ENCODE measurements around the gene PTPRM.

Gene PTPRM

DNA sequence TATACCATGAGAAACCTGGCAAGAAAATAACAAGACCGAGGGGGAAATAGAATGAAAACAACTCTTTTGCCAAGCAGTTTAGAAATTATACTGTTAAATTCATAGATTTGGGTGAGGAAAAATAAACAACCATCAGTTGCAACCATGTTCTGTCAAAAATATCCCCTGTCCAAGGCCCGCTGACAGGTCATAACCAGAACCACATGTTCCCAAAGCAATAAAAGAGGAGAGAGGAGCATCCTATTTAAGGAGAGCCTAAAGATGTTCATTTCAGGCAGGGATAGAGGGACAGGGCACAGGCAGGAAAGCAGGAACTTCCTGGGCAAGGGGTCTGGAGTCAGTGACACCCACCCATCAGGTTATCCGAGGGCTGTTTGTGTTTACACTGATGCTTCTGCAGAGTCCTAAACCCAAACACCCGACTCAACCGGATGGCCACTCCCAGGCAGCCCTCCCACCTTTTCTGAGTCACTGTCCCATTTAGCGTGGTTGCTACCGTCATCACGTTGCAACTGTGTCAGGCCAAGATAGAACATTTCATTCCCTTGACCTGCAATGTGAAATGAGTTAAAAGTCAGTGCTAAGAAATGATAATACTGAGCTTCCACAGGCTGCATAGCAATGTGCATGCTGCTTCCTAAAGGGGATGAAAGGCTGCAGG is 573.9 kb downstream of the PTPRM start:
- DNase-seq, result no peak

DNA sequence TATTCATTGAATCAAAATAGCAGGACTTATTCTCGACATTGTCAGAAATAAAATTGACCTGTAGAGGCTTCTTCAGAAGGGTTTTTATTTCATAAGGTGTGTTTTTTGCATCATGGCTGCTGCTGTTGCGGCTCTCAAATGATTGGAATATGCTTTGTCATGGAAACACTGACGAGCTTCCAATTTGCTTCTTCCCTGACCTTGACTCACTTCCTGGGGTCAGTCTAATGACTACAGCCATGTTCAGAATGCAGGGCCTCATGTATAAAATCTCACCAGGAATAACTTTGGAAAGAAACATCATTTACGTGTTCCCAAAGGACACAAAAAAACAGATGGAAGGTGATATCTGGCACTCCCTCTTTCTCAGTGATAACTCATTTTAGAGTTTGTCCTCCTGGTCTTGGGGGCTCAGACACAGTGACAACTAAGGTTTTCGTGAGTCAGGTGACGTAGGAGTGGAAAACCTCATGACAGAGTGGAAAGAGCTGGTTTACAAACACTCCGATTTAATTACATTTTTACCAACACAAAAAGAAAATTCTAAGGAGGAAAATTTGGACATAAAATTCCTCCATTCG is 575.1 kb downstream of the PTPRM start:
- no peak for DNase-seq

DNA sequence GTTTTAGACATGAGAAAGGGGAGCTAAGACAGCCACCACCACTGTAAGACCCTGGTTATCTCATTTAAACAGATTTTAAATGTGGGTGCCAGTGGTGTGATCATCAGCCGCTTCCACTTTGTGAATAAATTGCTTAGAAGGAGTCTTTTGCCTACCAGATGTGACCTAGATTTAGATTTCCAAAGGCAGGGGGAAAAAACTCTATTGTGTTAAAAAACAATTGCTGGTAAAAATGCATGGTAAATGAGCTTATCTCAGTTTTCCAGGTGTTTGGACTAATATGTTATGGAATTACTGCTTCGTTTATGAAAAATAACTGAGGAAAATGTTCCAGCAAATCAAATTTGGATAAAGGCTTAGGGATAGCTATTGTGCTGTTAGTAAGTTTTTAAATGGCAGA is 575.8 kb downstream of the PTPRM start:
- no peak for DNase-seq

DNA sequence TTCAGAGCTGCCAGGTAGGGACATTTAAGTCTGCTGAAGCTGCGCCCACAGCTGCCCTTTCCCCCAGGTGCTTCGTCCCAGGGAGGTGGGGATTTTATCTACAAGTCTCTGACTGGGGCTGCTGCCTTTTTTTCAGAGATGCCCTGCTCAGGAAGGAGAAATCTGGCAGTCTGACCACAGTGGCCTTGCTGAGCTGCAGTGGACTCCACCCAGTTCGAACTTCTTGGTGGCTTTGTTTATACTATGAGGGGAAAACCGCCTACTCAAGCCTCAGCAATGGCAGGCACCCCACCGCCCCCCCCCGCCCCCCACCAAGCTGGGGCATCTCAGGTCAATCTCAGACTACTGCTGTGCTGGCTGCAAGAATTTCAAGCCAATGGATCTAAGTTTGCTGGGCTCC is 584.1 kb downstream of the PTPRM start:
- no peak for DNase-seq

DNA sequence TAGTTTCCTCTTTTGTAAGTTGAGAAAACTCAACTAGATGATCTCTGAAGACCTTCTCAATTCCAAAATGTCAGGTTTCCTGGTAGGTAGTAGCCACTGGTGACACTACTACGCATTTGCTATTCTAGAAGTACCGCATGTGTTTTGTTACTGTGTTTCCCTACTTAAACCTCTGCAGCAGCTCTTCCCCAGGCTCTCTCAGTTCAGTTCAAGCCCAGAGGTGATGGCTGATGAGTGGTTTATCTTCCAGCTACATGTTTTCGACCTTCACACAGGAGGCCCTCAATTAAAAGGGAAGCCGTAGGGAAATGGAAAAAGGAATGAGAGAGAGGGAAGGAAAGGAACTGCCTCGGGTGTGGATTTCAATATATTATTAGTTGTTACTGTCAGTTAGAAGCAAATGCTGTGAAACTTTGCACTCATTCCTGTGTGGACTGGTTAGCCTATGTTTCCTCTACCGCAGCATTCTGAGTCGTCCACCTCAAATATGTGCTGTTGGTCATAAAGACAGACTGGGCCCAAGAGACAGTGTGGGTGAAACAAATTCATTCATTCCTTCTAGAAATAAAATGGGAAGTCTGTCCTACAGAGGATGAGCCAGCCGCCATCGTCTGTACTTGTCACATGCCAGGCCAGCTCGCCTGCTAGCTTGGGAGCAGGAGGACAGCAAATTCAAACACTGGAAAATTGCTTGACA is 586.9 kb downstream of the PTPRM start:
- no peak for DNase-seq

DNA sequence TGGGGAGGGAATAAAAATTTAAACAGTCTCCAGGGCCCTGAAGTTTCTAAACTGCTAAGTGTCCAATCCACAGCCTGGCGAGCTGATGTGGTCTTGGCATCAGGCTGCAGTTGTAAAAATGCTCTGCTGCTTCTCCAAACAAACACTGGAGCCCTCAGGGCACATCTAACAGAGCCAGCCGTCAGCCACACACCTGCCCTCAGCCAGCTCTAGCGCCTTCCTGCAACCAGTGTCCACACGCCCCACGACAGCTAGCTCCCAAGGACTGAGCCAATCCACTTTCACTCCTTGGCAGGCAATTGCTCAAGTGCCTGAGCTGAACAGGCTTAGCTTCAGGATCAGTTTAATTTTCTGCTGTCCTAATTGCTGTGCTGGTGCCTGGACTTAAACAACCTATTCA is 595.7 kb downstream of the PTPRM start:
- no peak for DNase-seq

DNA sequence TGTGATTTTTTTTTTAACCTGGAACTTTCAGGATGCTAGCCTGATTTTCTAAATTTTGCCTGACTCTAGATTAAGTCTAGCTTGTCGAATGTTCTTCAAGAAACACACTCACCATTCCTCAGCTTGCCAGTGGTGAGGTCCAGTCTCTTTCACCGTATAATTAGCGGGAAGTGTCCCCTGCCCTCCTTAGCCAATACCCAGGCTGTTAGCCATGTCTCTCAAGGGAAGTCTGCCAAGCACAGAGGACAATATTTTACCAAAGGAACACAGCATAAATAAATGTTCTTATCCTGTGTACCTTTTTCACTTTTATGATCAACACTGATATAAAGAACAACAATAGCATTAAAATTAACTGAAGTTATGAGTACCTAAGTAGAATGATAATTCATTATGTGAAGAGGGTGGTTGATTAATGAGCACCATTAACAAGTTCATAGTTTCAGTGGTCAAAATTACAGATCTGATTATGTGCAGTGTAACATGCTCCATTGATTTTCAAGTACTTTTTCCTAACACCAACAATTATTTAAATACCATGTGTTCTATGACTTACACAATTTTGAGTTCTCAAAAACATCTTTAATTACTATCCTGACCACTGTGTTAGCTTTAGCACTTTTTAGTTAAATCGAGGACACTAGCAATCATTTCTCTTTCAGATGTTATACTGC is 596.3 kb downstream of the PTPRM start:
- DNase-seq, result no peak

DNA sequence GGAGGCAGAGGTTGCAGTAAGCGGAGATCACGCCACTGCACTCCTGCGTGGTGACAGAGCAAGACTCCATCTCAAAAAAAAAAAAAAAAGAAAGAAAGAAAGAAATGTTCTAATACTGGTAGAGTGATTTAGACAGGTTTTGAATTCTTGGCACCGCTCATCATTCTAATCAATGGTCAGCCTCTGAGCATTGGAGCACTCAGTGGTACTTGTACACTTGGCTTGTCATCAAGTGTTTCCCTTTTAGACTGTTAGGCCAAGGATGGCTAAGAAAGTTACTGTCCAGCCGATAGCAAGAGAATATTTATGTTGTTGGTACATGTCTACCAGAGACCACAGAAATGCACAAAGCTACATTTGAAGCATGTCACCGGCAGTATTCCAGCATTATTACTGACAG is 598.0 kb downstream of the PTPRM start:
- DNase-seq, result no peak

DNA sequence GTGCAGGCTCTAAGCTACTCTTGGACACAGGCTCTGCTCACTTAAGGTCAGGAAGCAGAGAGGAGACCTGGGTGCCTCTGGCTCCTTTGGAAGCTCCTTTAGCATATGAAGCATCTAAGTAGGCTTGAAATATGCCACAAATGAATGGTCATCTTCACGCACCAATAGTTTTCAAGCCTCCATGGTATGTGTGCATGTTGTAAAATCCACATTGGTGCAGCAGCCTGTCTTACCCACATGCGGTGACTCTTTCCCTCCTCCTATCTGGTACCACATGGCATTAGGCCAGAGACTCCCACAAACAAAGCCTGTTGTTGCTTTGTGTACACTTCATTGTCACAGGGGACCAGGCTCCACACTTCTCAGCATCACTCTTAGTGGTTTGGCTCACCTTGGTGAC is 599.9 kb downstream of the PTPRM start:
- no peak for DNase-seq

DNA sequence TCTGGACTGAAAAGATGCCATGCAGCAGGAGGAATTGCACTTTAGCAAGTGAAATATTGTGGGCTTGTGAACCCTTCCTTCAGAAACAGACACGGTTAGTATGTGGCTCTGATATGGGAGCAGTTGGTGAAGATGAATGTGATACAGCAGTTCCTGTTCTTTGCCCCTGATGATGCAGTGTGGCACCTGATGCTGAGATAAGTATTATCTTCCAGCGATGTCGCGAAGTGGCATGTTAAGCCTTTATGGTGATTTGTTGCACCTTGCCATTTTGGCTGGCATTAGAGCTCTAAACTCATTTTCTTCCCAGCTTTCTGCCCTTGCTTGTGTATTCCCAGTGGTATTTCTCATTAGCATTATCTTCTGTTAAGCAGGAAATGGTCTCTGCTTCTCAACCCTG is 600.6 kb downstream of the PTPRM start:
- no peak for DNase-seq

DNA sequence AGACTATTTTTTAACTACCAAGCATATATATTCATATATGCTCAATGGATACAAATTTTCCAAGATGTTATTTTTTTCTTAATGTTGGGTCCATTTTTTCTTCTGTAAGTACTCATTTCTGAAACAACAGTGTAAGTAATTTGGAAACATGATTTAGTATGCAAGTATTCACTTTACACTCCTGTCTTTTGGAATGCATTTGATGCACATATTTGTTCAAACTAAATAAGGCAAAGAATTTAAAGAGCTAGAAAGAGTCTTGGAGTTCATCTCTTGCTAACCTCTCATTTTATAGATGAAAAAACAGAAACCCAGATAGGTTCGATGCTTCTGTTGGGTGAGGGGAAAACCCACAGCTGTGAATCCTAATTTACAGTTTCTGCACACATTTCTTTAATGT is 602.6 kb downstream of the PTPRM start:
- no peak for DNase-seq

DNA sequence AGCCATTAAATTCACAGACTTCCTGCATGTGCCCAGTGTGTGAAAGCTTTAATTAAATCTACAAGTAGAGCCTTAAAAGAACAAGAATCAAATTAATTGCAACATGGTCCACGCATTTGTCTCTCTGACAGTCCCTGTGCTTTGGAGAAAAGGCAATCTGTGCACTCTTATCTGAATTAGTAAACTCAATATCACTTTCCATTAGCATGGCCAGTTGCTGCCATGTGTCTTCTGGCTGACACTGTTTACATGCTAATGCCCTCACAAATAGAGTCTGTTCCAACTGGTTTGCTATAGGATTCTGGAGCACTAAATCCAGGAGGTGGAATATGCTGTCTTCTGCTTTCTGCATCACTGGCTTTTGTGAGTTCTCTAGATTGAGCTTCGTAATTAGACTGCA is 607.7 kb downstream of the PTPRM start:
- no peak for DNase-seq

DNA sequence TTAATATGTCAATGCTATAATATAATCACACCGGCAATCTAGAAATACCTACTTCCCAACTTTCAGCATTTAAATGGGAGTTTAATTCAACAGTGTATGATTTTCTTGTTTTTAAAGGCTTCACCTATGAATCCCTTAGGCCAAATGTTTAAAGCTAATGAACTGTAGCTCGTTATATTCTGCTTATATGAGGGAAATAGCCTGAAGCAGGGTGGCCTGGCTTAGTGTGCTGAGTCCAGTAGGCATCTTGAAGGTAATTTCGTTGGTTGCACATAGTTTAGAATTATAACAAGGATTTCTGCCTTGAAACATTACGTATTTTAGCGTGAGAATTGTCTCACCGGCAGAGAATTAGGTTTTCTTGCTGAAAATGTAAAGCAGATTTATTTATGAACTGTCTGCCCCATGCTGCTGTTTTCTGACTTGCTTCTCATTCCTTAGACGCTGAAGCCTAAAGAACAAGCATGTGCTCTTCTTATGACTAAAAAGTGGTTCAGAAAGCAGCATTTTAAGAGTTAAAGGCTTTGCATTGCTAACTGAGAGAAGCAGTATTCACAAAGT is 608.5 kb downstream of the PTPRM start:
- DNase-seq, result no peak

DNA sequence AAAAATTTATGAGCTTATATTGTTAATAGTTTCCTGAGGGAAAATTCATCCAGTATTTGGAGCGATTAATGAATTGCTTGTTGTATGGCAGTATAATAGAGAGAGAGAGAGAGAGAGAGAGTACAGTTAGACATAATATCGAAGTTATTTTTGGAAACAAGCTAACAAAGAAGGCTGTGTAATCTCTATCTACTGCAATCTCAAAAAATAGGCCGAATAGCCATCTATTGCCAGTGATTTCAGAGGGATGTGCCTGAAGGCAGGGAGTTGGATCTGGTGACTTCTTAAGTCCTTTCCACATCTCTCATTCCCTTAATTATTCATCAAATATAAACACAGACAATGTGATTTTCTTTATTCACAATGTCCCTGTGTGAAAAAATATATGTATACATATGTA is 609.0 kb downstream of the PTPRM start:
- DNase-seq, result no peak

DNA sequence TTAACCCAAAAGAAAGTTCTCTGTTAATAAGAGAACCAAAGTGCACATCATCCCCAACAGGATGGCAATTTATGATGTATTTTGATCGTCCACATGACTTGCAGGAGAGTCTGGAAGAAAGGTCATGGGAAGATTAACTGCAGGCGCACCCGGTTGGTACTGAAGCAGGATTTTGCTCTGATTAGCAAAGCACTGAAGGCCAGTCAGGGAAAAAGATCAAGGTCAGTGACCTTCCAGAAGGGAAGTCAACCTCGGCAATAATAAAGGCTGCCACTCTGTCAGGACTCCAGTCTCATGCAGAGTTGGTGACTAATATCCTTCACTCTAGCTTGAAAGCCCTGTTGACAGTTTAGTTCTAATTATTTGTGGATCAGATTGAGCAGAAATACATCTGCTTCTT is 609.4 kb downstream of the PTPRM start:
- DNase-seq, result no peak

DNA sequence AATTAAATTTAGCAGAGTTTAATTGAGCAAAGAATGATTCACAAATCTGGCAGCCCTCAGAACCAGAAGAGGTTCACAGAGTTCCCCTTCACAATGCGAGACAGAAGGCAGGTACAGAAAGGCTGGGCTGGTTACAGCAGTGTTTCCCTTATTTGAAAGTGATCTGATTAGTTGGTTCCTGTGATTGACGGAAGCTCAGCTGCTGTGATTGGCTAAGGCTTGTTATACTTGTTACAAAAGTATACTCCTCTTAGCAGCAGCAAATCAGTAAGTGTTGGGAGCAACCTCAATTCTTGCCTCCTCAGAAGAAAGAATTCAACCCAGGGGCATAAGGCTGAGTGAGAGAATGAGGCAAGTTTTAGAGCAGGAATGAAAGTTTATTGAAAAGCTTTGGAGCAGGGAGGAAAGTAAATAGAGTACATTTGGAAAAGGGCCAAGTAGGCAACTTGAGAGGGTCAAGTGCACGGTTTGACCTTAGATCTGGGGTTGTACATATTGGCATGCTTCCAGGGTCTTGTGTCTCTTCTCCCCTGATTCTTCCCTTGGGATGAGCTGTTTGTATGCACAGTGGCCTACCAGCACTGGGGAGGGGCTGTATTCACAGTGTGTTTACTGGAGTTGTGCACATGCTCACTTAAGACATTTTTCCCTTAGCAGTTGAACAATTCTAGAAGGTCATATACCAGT is 610.4 kb downstream of the PTPRM start:
- no peak for DNase-seq

DNA sequence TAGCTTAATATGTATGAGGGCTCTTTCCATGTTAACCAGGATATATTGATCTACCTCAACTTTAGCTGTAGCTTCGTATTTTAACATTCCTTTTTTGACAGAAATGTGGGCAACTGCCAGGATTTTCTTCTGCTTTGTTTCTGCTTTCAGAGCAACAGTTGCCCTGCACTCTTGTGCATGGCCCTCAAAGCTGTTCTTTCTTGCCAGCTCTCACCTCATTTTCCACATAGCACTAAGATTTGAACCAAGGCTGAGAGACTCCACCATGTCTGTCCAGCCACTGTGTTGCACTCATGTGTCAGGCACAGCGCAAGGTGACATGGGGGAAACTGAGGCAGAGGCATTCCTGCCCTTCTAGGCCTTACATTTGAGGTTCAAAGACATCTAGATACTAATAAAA is 619.3 kb downstream of the PTPRM start:
- DNase-seq, result no peak

DNA sequence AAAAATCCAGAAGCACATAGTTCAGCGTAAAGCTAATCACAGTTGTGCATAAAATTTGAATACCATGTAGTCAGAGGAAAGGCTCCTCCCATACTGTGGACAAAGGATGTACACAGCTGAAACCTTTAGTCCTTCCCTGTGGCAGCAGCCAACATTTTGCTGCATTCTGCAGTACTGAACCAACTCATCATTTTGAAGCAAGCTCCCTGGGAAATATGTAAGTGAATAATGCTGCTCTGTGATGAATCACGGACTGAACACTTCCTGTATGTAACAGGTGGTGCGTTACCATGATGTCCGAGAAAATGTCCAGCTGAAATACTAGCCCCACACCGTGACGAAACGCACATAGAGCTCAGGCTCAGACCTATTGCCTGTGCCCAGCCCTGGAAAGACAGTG is 621.1 kb downstream of the PTPRM start:
- no peak for DNase-seq

DNA sequence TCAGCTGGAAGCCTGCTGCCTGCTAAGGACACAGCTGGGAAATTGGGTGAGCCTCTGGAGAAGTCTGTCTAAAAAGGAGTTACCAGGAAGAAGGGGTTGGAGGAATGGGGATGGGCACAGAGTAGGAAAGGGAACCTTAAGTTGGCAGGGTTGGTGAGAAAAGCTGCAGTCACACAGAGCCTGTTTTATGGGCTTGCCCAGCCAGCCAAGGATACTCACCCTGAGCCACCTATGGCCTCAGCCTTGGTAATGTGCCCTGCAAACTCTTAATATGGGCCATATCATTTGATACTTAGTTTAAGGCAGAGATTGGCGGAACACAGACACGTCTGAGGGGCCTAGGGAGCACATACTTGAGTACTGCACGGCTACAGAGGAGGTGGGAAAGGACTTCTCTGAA is 623.9 kb downstream of the PTPRM start:
- DNase-seq, result no peak

DNA sequence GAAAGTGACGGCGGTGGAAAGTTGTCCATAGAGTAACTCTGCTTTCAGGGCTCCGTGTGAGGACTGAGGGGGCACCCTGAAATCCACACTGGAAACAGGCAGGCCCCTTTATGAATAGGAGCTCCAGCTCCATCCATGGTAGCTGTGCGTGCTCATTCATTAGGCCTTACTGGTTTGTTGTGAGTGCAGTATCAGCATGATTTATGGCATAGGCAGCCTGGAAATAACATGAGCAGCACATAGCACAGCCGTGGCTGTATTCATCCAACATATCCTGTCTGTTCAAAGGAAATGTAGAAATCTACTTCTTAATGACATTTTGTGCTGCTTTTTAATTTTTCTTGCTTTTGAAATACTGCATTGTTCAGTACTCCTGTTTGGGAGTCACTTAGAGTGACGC is 627.3 kb downstream of the PTPRM start:
- no peak for DNase-seq

DNA sequence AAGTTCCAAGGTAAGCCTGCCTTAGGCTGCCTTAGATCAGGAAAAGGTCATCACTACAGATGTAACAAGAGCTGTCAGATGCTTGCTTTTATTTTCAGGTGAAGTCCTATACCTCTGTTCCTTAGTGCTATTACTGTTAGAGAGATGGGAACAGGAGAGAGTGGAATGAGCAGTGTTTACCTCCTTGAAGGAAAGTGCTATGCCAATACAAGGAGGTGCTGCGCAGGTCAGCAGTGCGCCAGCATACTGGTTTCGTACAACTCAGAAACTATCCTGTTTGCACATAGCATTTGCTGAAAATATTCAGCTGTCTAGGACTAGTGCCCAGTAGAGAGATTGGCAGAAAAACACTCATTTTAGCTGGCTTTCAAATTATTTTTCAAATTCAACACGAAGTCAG is 629.1 kb downstream of the PTPRM start:
- DNase-seq, result no peak

DNA sequence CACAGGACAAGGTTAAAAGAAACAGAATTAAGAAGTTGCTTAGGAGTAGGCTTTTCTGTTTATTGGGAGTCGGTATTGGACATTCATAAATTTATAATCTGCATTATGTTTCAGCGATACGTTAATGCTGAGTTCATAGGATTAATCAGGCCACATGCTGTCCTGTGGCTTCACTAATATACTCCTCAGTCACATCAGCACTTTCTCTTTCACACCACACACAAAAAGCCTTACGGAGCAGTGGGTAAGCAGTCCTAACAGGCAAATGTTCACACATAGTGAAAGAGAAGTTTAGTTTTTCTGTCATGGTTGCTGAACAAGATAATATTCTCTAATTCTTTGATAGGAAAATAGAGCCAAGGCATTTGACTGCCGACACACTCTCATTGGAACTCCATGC is 630.4 kb downstream of the PTPRM start:
- DNase-seq, result no peak

DNA sequence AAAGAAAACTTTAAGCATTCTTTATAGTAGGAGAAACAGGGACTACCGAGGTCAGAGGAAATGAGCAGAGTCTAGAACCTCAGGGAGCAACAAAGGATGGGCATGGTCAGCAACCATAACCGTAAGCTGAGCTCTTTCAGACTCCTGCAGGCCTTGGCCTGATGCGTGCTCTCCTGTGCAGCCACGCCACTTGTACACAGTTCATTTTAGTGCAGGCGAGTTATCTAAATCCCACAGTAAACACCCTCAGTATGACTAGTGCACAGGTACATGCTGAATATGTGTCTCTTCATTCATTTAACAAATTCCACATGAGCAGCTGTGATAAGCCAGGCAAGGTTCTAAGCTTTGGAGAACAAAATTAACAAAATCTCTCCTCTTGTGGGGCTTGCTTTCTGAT is 640.9 kb downstream of the PTPRM start:
- DNase-seq, result no peak
